Natural killer cell treated with Interleukin-12 subunit alpha and Interleukin-12 subunit beta and Interleukin-15 and Interleukin-18, amount 100 ng/mL, for 72 hours (primary cell): Measurements from ENCODE around the gene TTC23L. TPM values are rescaled to one million over a fixed set of nuclear protein-coding genes. Genes with fewer than 3 reads are reported as not detected.

Source experiments
- ATAC-seq, 2 donors: fragments of 150-1000 bp; cut with Tn5 transposase in 1 of 2; sonication (Bioruptor Pico), chemical (Tn5 transposase) in 1 of 2; 2 replicates each; pipeline ENCODE4 v1.10.0; 2021
- DNase-seq: peaks from one replicate; pipeline ENCODE4 v3.0.0; 2022; ENCODE audit warnings: low spot score
- H3K27ac Mint-ChIP-seq, 2 donors: 1 replicate in 1 of 2; 2 replicates in 1 of 2; pipeline ENCODE4 v1.8.0; 2022; ENCODE audit warnings: mixed read lengths in 2 of 2, mild to moderate bottlenecking in 1 of 2, moderate library complexity in 1 of 2
- H3K27me3 Mint-ChIP-seq, 2 donors: 1 replicate in 1 of 2; 2 replicates in 1 of 2; pipeline ENCODE4 v1.8.0; 2022; ENCODE audit warnings: mixed read lengths in 2 of 2
- H3K36me3 Mint-ChIP-seq: one replicate; pipeline ENCODE4 v1.8.0; 2022; ENCODE audit warnings: mixed read lengths
- H3K4me1 Mint-ChIP-seq, 2 donors: 1 replicate in 1 of 2; 2 replicates in 1 of 2; pipeline ENCODE4 v1.8.0; 2022; ENCODE audit warnings: low read depth in 2 of 2, mixed read lengths in 2 of 2, mild to moderate bottlenecking in 1 of 2
- H3K4me3 Mint-ChIP-seq: one replicate; pipeline ENCODE4 v1.8.0; 2022; ENCODE audit warnings: mixed read lengths
- H3K9me3 Mint-ChIP-seq: 2 replicates; pipeline ENCODE4 v1.8.0; 2022; ENCODE audit warnings: mixed read lengths
- total RNA-seq, 2 donors: library from RNA; stranded (reverse); gene quantifications; one replicate each; pipeline ENCODE4 v1.2.3, GENCODE V29; 2022

Gene TTC23L
- total RNA-seq, 2 donors from 2014 or later = not detected

DNA sequence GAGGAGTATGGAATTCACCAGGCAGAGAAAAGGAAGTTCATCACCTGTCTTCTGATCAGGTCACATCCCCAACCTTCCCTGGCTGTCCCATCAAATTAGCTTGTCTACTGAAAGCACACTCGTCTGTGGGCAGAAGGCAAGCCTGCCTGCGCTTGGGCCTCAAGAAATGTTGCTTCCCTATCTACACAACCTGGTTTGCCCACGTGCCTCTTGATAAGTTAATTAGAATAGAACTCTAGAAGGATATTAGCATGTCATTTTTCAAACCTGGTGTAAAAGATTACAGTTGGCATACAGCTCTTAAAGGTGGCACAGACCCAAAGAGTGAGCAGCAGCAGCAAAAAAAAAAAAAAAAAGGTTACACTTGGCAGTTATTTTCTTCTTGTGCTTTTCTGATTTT lies 5.1 kb downstream of the TTC23L start:
- Mint-ChIP-seq H3K27me3 (peaks cover 18 to 20% of the 10 kb centered on the region in 2 donors), H3K9me3 (no peaks in the 10 kb centered on the region), H3K4me3 (no peak overlapping the region), H3K27ac (no peak overlapping the region), H3K36me3 (no peaks in the 10 kb centered on the region), H3K4me1 (peaks cover 4 to 5% of the 10 kb centered on the region in 2 donors)
- no peak for ATAC-seq
- no peak for DNase-seq

DNA sequence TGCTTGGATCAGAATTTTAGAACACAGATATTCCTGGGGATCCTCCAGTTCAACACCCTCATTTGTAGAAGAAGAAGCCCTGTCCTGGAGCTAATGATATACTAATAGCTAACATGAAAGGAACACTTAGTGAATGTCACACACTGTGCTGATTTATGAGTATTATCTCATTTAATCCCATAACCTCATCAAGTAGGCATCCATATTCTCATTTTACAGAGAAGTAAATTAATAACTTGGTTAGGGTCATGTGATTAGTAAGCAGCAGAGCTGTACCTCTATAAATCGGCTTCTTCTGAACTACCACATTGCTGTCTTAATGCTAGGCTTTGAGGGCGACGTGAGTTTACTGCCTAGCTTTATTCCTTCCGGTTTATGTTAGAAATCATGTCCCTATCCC lies 6.0 kb downstream of the TTC23L start:
- Mint-ChIP-seq H3K27me3 (peaks cover 18 to 20% of the 10 kb centered on the region in 2 donors), H3K4me3 (no peak overlapping the region), H3K9me3 (no peaks in the 10 kb centered on the region), H3K4me1 (no peaks in the 10 kb centered on the region), H3K27ac (no peak overlapping the region), H3K36me3 (no peaks in the 10 kb centered on the region)
- no peak for DNase-seq
- ATAC-seq = no peak

DNA sequence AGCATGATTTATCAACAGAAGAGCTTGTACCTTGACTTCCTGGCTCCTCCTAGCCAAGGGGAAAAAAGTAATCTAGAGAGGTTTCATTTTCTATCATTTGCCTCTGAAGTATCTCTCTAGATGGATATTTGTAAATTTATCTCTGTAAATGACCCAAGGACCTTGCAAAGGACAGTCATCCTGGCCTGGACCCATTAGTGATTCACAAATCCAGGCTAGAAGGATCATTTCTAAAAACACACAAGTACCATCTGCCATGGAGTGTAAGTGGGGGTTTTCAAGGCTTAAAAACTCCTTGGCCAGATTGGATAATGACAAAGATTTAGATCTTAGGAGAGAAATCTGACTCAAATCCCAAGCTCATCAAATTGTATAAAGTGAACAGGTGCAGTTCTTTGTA lies 8.1 kb downstream of the TTC23L start:
- Mint-ChIP-seq H3K4me3 (no peak overlapping the region), H3K27ac (no peak overlapping the region), H3K36me3 (no peaks in the 10 kb centered on the region), H3K27me3 (peaks cover 16 to 22% of the 10 kb centered on the region in 2 donors), H3K4me1 (no peaks in the 10 kb centered on the region), H3K9me3 (no peaks in the 10 kb centered on the region)
- no peak for DNase-seq
- no peak for ATAC-seq

DNA sequence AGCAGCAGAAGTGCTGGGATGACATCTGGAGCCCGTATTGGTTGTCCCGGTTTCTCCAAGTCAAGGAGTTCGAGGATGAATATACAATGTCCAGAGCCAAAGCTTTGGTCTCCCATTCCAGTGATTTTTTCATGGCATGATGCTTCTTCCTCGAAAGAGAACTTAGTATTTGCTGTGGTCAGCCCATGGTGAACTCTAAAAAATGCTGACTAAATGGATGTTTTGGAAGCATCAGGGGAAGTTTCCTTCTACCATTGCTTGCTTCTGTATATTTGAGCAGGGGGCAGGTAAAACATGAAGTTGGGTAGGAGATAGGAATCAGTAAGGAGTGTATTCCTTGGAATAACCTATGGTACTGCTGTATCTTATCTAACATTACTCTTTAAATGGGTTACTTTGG lies 8.6 kb downstream of the TTC23L start:
- H3K4me1 Mint-ChIP-seq = no peaks in the 10 kb centered on the region
- no peak overlapping the region for H3K4me3 Mint-ChIP-seq
- H3K27me3 Mint-ChIP-seq = peaks cover 20 to 27% of the 10 kb centered on the region in 2 donors
- DNase-seq = no peak
- H3K36me3 Mint-ChIP-seq = no peaks in the 10 kb centered on the region
- H3K27ac Mint-ChIP-seq = no peak overlapping the region
- H3K9me3 Mint-ChIP-seq = no peaks in the 10 kb centered on the region
- no peak for ATAC-seq

DNA sequence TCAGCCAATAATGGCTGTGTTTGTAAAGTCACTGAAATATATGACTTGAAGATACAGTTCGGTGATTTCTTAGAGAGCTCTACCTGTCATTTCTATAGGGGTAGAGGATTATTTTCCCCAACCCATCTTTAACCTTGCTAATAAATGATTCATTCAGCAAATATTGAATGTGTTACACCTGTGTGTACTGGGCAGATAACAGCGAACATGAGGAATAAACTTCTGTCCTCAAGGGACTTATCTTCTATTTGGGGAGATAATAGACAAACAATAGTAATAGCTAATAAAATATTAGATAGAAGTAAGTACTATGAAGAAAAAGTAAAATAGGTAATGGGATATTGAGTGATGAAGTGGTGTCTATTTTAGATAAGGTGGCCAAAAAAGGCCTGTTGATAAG lies 9.3 kb downstream of the TTC23L start:
- Mint-ChIP-seq H3K4me3 (no peak overlapping the region), H3K36me3 (no peaks in the 10 kb centered on the region), H3K27me3 (peaks cover 20 to 33% of the 10 kb centered on the region in 2 donors), H3K4me1 (no peaks in the 10 kb centered on the region), H3K27ac (no peak overlapping the region), H3K9me3 (no peaks in the 10 kb centered on the region)
- no peak for ATAC-seq
- no peak for DNase-seq

DNA sequence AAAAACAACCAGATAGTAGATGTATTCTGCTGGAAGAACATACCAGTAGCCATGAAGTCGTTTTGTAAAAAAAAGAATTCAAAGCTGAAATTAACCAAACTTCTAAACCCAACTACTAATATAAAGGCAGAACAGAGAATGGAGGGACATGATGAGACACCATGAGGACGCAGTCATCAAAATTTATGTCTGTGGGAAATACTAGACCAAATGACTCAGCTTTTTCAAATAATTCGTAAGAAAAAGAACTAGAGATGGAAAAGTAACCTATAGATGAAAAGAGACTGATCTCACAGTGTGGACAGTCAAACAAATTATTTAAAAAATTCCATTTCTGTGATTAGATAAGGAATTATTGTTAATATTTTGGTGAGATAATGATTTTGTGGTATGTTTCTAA lies 10.3 kb downstream of the TTC23L start:
- ATAC-seq = no peak
- no peaks in the 10 kb centered on the region for H3K4me1 Mint-ChIP-seq

DNA sequence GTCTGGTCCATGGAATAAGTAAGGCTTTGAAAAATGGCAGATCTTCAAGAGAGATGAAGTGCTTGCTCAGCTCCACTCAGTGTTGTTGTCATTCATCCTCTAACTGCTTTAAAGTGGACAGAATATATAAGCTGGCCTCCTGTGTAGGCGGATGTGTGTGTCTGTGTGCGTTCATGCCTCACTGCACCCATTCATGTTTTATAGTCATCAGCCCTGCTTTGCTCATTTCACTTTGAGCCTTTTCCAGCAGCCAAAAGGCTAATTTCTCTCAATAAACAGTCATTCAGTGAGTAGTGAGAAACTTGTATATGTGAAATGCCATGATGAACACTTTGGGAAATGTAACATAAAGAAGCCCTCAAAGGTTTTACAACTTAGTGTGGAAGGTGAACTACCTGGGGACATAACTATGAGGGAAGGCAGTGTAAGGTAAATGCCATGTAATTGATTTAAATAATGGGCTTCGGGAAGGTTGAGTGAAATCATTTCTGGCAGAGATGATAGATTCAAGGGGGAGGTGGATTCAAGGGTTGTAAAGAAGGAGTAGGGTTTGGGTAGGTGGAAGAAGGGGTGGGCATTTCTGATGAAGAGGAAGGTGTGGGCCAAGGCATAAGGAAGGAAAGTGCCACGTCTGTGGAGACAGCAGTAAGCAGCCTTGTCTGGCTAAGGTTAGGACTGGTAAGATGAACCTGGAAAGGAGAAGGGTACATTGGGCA lies 15.7 kb downstream of the TTC23L start:
- H3K27ac Mint-ChIP-seq = no peak overlapping the region

More for the DNA sequence above, 10.3 kb downstream of the TTC23L start:
- Mint-ChIP-seq H3K27ac (no peak overlapping the region), H3K9me3 (no peaks in the 10 kb centered on the region), H3K36me3 (no peaks in the 10 kb centered on the region), H3K4me3 (no peak overlapping the region), H3K27me3 (peaks cover 20 to 38% of the 10 kb centered on the region in 2 donors)
- DNase-seq = no peak

DNA sequence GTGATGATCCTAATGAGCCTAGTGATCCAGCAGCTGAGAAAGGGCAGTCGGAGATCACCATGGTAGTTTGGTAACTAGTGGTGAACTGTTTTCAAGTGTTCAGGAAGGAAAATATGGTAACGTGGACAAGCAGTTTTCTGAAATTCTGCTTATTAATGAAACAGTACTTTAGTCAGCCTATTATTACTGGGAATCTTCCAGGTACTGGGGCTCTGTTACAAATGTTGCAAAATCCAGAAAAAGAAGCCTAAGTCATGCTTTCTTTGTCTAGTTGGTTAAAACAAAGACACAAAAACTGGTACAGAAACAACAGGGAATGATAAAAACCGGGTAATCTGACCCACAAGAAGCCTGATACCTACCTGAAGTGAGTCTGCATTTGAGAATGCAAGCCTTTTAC lies 18.2 kb downstream of the TTC23L start:
- DNase-seq = no peak
- Mint-ChIP-seq H3K27me3 (peaks cover 21 to 38% of the 10 kb centered on the region in 2 donors), H3K4me1 (no peaks in the 10 kb centered on the region), H3K36me3 (no peaks in the 10 kb centered on the region), H3K27ac (no peak overlapping the region), H3K9me3 (no peaks in the 10 kb centered on the region), H3K4me3 (no peak overlapping the region)
- ATAC-seq = no peak

More for the DNA sequence above, 15.7 kb downstream of the TTC23L start:
- no peaks in the 10 kb centered on the region for H3K36me3 Mint-ChIP-seq
- no peak for ATAC-seq
- H3K9me3 Mint-ChIP-seq = no peaks in the 10 kb centered on the region
- no peak for DNase-seq
- H3K4me1 Mint-ChIP-seq = no peaks in the 10 kb centered on the region
- peaks cover 21 to 41% of the 10 kb centered on the region in 2 donors for H3K27me3 Mint-ChIP-seq
- no peak overlapping the region for H3K4me3 Mint-ChIP-seq

DNA sequence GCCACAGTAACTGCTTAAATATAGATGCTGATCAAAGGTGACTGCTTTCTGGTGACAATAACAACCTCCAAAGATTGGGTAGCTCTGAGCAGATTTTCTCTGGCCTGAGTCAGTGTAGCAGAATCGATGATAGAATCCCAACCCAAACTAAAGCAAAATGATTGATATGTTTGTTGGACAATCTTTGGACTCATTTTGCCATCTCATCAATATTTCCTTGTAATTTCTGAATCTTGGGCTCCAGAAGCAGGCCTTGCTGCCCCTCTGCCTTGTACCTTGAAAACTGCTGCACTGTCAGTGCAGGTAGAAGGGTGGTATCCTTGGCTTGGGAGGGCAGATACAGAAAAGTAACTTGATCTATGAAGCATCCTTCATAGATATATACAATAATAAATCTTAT lies 18.9 kb downstream of the TTC23L start:
- Mint-ChIP-seq H3K4me1 (no peaks in the 10 kb centered on the region), H3K9me3 (no peaks in the 10 kb centered on the region), H3K36me3 (no peaks in the 10 kb centered on the region), H3K4me3 (no peak overlapping the region), H3K27me3 (peaks cover 17 to 31% of the 10 kb centered on the region in 2 donors), H3K27ac (no peak overlapping the region)
- ATAC-seq = no peak
- DNase-seq = no peak

DNA sequence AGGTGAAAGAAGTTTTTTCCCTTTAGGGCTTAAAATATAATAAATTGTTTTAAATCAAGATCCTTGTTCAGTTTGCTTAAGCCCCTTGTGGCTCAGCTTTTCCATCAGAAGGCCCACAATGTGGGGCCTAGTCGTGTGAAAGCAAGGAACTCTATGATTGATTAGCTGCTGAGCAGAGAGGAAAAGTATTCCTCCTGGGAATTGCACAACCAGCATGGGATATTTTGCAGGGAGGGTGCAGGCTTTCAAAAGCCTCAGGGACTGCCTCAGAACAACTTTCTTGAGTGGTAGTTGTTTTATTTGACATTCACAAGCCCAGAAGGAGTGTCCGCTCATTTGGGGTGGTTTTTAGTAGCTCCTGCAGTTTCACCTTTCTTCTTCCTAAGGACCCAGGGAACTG lies 19.8 kb downstream of the TTC23L start:
- H3K4me3 Mint-ChIP-seq = no peak overlapping the region
- ATAC-seq (no peak), DNase-seq (no peak)
- H3K27me3 Mint-ChIP-seq = peaks cover 17 to 23% of the 10 kb centered on the region in 2 donors
- H3K36me3 Mint-ChIP-seq = no peaks in the 10 kb centered on the region
- H3K27ac Mint-ChIP-seq = no peak overlapping the region
- H3K9me3 Mint-ChIP-seq = no peaks in the 10 kb centered on the region
- H3K4me1 Mint-ChIP-seq = no peaks in the 10 kb centered on the region

DNA sequence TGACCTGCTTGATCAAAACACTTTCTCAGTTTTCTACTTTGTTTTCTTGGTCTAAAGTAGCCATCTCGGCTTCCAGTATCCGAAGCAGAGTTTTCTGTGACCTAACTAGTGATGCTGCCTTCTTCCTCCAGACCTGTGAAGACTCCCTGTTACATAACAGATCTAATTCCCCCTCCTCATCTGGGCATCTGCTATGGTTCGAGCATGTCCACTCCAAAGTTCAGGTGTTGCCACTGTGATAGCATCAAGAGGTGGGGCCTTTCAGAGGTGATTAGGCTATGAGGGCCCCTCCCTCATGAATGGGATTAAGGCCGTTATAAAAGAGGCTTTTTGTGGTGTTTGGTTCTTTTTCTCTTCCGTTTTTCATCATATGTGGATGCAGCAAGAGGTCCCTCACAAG lies 20.3 kb downstream of the TTC23L start:
- ATAC-seq = no peak
- H3K36me3 Mint-ChIP-seq = no peaks in the 10 kb centered on the region
- no peak for DNase-seq
- no peaks in the 10 kb centered on the region for H3K9me3 Mint-ChIP-seq
- peaks cover 17 to 23% of the 10 kb centered on the region in 2 donors for H3K27me3 Mint-ChIP-seq
- no peak overlapping the region for H3K4me3 Mint-ChIP-seq
- no peak overlapping the region for H3K27ac Mint-ChIP-seq
- H3K4me1 Mint-ChIP-seq = no peaks in the 10 kb centered on the region

DNA sequence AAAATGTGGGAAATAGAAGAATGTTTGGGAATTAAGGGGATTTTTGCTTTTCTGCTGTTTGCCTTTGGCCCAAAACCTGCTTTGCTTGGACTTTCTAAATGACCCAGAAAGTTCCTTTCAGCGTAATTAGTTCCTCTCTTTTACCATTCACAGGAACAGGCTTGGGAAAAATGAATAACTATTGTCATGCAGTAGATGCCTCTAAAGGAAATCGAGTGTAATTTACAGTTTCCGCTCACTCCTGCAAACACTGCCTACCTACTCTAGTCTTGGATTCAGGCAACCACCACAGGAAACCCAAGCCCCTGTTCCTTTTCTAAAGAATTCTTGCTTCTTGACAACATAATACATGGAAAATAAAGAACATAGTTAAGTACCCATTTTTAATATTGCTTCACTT lies 25.0 kb downstream of the TTC23L start:
- Mint-ChIP-seq H3K27me3 (peaks cover 0 to 5% of the 10 kb centered on the region in 2 donors), H3K4me1 (no peaks in the 10 kb centered on the region), H3K27ac (no peak overlapping the region)

DNA sequence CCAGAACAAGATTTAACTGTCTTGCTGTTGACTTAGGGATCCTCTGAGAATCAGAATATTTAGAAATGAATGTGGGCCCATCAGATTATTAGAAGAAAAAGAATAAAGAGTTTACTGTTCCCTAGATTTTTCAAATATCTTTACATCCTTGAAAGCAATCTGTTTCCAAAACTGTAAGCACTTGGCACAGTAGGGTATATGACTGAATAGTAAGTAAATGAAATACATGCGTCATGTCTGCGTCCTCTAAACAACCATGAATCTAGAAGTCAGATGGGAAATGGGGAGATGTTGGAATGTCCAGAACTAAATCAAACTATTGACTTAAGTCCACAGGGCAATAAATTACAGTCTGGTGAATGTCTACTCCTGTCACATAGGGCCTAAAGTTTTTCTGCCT lies 26.1 kb downstream of the TTC23L start:
- H3K4me3 Mint-ChIP-seq = no peak overlapping the region
- no peaks in the 10 kb centered on the region for H3K36me3 Mint-ChIP-seq
- no peaks in the 10 kb centered on the region for H3K4me1 Mint-ChIP-seq
- H3K27me3 Mint-ChIP-seq = peaks cover 0 to 4% of the 10 kb centered on the region in 2 donors
- ATAC-seq (no peak), DNase-seq (no peak)
- H3K9me3 Mint-ChIP-seq = no peaks in the 10 kb centered on the region
- H3K27ac Mint-ChIP-seq = no peak overlapping the region

More for the DNA sequence above, 25.0 kb downstream of the TTC23L start:
- no peak overlapping the region for H3K4me3 Mint-ChIP-seq
- no peaks in the 10 kb centered on the region for H3K9me3 Mint-ChIP-seq
- no peak for ATAC-seq
- H3K36me3 Mint-ChIP-seq = no peaks in the 10 kb centered on the region
- no peak for DNase-seq

DNA sequence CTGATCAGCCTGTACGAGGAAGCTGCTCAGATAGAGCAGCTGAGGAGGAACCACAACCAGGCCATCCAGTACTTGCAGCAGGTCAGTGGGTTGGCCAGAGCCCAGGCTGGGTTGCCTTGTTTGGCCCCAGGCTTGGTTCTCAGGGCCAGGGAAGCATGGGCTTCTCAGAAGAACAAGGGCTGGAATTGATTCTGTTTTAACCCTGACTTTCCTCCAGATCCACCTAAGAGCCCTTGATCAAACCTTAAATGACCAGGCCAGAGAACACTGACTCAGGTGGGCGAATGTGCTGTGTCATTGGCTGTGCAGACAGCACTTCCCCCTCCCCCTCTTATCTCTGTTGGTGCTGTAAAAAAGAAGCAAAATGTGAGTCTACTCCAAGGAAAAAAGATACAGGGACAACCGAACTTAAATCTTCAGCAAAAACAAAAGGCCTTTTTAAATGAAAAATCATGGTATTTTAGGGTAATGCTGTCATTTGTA lies 28.1 kb downstream of the TTC23L start:
- Mint-ChIP-seq H3K4me1 (no peaks in the 10 kb centered on the region), H3K4me3 (no peak overlapping the region), H3K36me3 (no peaks in the 10 kb centered on the region), H3K9me3 (no peaks in the 10 kb centered on the region), H3K27me3 (peaks cover 0 to 3% of the 10 kb centered on the region in 2 donors), H3K27ac (no peak overlapping the region)
- ATAC-seq (no peak), DNase-seq (no peak)

DNA sequence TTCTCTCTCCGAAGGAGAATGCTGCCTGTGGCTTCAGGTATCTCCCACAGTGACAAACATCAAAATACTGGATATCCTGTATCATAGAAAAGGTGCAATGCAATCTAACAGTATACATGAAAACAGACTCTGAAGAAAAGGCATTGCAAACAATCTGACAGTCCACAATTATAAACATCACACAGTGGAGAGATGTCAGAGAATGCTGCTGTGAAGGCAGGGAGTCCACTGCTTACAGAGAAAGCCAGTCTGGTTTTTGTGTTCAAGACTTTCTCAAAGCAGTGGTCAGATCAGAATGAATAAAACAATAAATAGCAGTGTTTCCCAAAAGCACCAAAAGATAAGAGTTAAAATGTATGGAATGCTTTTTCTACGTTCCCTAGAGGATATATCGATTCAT lies 28.7 kb downstream of the TTC23L start:
- Mint-ChIP-seq H3K4me1 (no peaks in the 10 kb centered on the region), H3K36me3 (no peaks in the 10 kb centered on the region), H3K4me3 (no peak overlapping the region), H3K9me3 (no peaks in the 10 kb centered on the region), H3K27ac (no peak overlapping the region), H3K27me3 (peaks cover 0 to 3% of the 10 kb centered on the region in 2 donors)
- DNase-seq = no peak
- no peak for ATAC-seq
